WERI-Rb-1 (cell line): ENCODE results near the gene GLIS1.
A peak's percentile ranks its signal among the peaks of the same experiment; 100 is the strongest.

Source experiments
- DNase-seq: peaks from one replicate; pipeline ENCODE4 v3.0.0-alpha.2; 2020
- H3K27ac ChIP-seq: fragments of 250-450 bp; sonication (Bioruptor Pico); 2 replicates; pipeline ENCODE4 v1.5.1; 2020; ENCODE audit warnings: mild to moderate bottlenecking, moderate library complexity
- H3K27me3 ChIP-seq: fragments of 250-450 bp; sonication (Bioruptor Pico); 2 replicates; pipeline ENCODE4 v1.5.1; 2021; ENCODE audit warnings: mild to moderate bottlenecking, low read depth, moderate library complexity; ENCODE audit not compliant: insufficient read depth, severe bottlenecking
- H3K36me3 ChIP-seq: fragments of 250-450 bp; sonication (Bioruptor Pico); 2 replicates; pipeline ENCODE4 v1.5.1; 2020; ENCODE audit warnings: mild to moderate bottlenecking, moderate library complexity
- H3K4me3 ChIP-seq: 2 replicates; pipeline ENCODE4 v1.5.1; 2011; ENCODE audit warnings: low read depth, mild to moderate bottlenecking, control low read depth, low read length
- H3K9me3 ChIP-seq: fragments of 250-450 bp; sonication (Bioruptor Pico); 2 replicates; pipeline ENCODE4 v1.5.1; 2021; ENCODE audit warnings: mild to moderate bottlenecking, moderate library complexity; ENCODE audit not compliant: severe bottlenecking
- TF ChIP-seq, protein P1 (sequence below): IDR thresholded peaks from 2 replicates; pipeline ENCODE4 v1.5.1; 2011; ENCODE audit warnings: low read depth, mild to moderate bottlenecking, control low read depth, inconsistent platforms, low read length

The GLIS1 gene

DNA sequence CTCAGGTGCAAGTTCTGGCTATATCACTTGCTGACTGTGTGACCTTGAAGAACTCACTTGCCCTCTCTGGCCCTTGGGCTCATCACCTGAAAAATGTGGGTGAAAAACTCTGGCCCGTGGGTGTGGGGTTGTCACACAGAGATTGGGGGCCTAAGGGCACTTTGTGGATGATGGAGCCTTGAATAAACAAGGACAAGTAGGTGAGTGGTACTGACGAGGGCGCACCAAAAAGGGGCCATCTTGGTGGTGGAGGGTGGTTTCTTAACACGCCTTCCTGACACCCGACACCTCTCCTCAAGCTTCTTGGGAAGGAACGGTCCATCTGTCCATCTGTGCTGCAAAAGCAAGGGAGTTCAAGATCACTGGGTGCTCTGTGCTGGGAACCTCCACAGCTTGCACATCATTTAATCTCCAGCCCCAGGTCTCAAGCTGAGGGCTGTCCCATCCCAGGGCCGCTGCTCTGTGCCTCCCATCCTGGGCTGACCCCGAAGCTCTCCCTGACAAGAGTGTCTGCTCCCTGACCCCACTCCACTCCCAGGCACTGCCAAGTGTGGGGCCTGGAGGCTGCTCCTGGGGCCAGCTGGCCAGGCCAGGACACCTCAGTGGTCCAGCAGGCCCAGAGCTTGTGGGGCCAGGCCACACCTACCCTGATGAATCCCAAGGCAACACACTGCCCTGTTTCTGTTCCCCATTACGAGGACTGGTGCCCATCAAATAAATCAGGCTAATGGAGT, 97.3 kb downstream of the GLIS1 start:
- Histone ChIP-seq H3K9me3 (no peaks in the 10 kb centered on the region), H3K27ac (peak overlapping the region; percentile 28), H3K27me3 (no peaks in the 10 kb centered on the region), H3K4me3 (no peak overlapping the region), H3K36me3 (no peaks in the 10 kb centered on the region)
- TF ChIP-seq, protein P1, sequence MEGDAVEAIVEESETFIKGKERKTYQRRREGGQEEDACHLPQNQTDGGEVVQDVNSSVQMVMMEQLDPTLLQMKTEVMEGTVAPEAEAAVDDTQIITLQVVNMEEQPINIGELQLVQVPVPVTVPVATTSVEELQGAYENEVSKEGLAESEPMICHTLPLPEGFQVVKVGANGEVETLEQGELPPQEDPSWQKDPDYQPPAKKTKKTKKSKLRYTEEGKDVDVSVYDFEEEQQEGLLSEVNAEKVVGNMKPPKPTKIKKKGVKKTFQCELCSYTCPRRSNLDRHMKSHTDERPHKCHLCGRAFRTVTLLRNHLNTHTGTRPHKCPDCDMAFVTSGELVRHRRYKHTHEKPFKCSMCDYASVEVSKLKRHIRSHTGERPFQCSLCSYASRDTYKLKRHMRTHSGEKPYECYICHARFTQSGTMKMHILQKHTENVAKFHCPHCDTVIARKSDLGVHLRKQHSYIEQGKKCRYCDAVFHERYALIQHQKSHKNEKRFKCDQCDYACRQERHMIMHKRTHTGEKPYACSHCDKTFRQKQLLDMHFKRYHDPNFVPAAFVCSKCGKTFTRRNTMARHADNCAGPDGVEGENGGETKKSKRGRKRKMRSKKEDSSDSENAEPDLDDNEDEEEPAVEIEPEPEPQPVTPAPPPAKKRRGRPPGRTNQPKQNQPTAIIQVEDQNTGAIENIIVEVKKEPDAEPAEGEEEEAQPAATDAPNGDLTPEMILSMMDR, result no peak
- peak; percentile 43 for DNase-seq

GRCh38 chr1:53640701-53641075, 98.3 kb downstream of the GLIS1 start:
- TF ChIP-seq, protein P1, result no peak
- no peaks in the 10 kb centered on the region for H3K27me3 ChIP-seq
- H3K27ac ChIP-seq, result no peak overlapping the region
- no peak for DNase-seq
- no peaks in the 10 kb centered on the region for H3K9me3 ChIP-seq
- H3K4me3 ChIP-seq, result no peak overlapping the region
- H3K36me3 ChIP-seq, result no peaks in the 10 kb centered on the region

DNA sequence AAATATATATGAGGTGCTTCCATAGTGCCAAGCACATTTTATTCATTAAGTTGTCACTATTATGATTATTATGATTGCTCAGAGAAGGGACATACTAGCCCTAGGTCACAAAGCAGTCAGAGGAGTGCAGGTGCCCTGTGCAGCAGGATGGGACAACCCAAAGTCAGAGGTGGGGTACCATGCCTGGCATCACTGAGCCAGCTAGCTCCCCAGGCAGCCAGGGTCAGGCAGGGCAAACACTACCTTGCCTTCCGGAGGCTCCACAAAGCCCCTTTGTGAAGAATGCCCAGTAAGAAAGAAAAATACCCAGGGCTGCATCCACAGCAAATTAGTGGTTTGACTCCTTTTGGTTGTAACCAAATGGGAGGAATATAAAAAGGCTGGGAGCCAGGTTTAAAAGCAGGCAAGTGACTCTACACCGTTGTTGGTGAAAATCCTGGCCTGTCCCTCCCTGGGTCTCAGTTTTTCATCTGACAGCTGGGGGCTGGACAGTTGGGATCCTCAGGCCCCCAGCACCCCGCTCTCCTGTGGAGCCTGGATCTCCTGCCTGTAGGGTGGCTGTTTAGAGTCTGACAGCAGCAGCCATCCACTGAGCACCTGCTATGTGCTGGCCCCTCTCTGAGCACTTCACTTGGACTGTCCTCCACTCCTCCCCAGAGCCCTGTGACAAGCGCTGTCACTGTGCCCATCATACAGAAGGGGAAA, 98.8 kb downstream of the GLIS1 start:
- Histone ChIP-seq H3K27ac (no peak overlapping the region), H3K4me3 (no peak overlapping the region), H3K9me3 (no peaks in the 10 kb centered on the region), H3K27me3 (no peaks in the 10 kb centered on the region), H3K36me3 (no peaks in the 10 kb centered on the region)
- TF ChIP-seq, protein P1, result no peak
- DNase-seq, result no peak

DNA sequence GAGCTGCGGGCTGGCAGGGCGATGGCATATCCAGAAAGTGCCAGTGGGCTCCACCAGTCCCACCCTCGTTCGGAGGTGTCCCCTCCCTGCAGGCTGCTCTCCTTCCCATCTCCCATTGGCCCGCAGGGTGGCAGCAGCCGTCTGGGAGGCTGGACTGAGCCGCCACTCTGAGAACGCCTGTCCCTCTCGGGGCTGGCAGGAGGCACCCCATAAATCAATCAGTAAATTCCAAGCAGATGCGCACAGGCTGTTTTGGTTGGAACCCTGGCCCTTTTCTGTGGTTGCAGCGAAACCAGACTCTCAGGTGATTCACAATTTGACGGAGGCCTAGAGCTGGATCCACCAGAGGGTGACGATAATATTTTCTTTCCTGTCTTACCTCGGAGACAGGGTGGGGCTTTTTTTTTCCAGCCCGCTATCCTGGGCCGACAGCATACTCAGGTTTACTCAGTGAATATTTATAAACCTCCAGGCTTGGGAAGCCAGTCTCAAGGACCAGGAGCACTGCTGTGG, 99.7 kb downstream of the GLIS1 start:
- TF ChIP-seq, protein P1, result no peak
- no peak overlapping the region for H3K27ac ChIP-seq
- DNase-seq, result peak; percentile 29
- no peaks in the 10 kb centered on the region for H3K27me3 ChIP-seq
- H3K9me3 ChIP-seq, result no peaks in the 10 kb centered on the region
- no peaks in the 10 kb centered on the region for H3K36me3 ChIP-seq
- H3K4me3 ChIP-seq, result no peak overlapping the region

GRCh38 chr1:53638360-53639035, 100.5 kb downstream of the GLIS1 start:
- no peak overlapping the region for H3K4me3 ChIP-seq
- H3K36me3 ChIP-seq, result no peaks in the 10 kb centered on the region
- TF ChIP-seq, protein P1, result no peak
- no peaks in the 10 kb centered on the region for H3K27me3 ChIP-seq
- no peak for DNase-seq
- no peak overlapping the region for H3K27ac ChIP-seq
- no peaks in the 10 kb centered on the region for H3K9me3 ChIP-seq
